Placental epithelial cell (primary cell): Measurements from ENCODE around the gene SRGAP1. TPM values are rescaled to one million over a fixed set of nuclear protein-coding genes. Genes with fewer than 3 reads are reported as not detected.

Experiments
- small RNA-seq: library from RNA; depleted of rRNA; stranded (forward); fragments of <200 nt; gene quantifications from one replicate; pipeline ENCODE3, GENCODE V24; 2012
- total RNA-seq: library from RNA; depleted of rRNA; stranded (reverse); fragments of >200 nt; gene quantifications from 2 replicates; pipeline ENCODE4 v1.2.3, GENCODE V29; 2012

SRGAP1 gene
- 9.0 and 11.7 TPM in 2 replicates for total RNA-seq

DNA sequence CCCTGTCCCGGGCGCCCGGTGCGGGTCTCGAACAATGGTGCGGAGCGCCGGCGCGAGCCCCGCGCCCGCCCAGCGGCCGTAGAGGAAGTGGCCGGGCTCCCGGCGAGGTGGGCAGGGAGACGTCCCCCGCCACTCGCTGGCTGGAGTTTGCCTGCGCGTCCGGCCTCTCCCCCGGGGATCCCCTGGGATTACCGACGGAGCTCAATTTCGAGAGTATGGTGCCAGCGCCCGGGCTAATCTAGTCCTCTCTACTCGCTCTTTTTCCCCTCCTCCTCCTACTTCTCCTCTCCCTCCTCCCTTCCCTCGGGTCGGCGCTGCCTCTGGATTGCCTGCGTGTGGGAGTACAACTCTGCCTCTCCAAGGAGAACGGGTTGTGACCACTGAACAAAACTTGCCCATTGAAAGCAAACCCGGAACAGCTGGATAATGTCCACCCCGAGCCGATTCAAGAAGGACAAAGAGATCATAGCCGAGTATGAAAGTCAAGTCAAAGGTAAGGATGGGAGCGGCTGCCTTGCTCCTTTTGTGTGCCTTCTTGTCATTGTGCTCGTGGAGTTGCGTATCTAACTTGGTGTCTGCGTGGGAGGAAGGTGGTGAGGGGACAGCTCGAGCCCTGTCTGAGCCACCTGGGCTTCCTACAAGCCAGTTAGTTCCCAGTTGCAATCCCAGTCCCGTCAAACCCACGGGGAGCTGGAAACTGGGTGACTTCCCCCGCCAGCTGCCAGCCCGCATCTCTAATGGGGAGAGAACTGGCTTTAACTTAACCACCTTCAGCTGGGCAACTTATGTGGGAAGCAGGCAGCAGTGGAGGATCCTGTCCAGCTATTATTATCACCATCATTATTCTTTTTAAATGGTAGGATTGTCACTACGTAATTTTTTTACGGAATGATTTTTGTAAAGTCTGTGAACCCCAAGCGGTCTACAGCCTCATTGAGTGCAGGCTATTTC is at the start of gene SRGAP1:
SRGAP1 (plus strand) TSS at position 310 of the 951 bp plus-strand sequence; CDS start at position 427, 117 bp downstream.

Small RNA genes within 50 kb of the gene (small RNA-seq; reads per million reads assigned to genes)
- not detected for gene AC020611.1
- not detected for gene RNU6-1009P

Other genes with a start within 250 kb of the SRGAP1 start
- gene DPY19L2, start 176.2 kb upstream of the SRGAP1 start, total RNA-seq = 4.1 and 4.7 TPM in 2 replicates
- 11.8 and 24.1 TPM in 2 replicates for gene RXYLT1, start 64.8 kb upstream of the SRGAP1 start, total RNA-seq